WERI-Rb-1 (cell line): ENCODE measurements around the gene RAP2C.

ENCODE experiments used
- DNase-seq: peaks from one replicate; pipeline ENCODE4 v3.0.0-alpha.2; 2020
- H3K27ac ChIP-seq: fragments of 250-450 bp; sonication (Bioruptor Pico); 2 replicates; pipeline ENCODE4 v1.5.1; 2020; ENCODE audit warnings: mild to moderate bottlenecking, moderate library complexity
- H3K27me3 ChIP-seq: fragments of 250-450 bp; sonication (Bioruptor Pico); 2 replicates; pipeline ENCODE4 v1.5.1; 2021; ENCODE audit warnings: mild to moderate bottlenecking, low read depth, moderate library complexity; ENCODE audit not compliant: insufficient read depth, severe bottlenecking
- H3K36me3 ChIP-seq: fragments of 250-450 bp; sonication (Bioruptor Pico); 2 replicates; pipeline ENCODE4 v1.5.1; 2020; ENCODE audit warnings: mild to moderate bottlenecking, moderate library complexity
- H3K4me3 ChIP-seq: 2 replicates; pipeline ENCODE4 v1.5.1; 2011; ENCODE audit warnings: low read depth, mild to moderate bottlenecking, control low read depth, low read length
- H3K9me3 ChIP-seq: fragments of 250-450 bp; sonication (Bioruptor Pico); 2 replicates; pipeline ENCODE4 v1.5.1; 2021; ENCODE audit warnings: mild to moderate bottlenecking, moderate library complexity; ENCODE audit not compliant: severe bottlenecking
- TF ChIP-seq, protein P1 (sequence below): IDR thresholded peaks from 2 replicates; pipeline ENCODE4 v1.5.1; 2011; ENCODE audit warnings: low read depth, mild to moderate bottlenecking, control low read depth, inconsistent platforms, low read length

Gene RAP2C

DNA sequence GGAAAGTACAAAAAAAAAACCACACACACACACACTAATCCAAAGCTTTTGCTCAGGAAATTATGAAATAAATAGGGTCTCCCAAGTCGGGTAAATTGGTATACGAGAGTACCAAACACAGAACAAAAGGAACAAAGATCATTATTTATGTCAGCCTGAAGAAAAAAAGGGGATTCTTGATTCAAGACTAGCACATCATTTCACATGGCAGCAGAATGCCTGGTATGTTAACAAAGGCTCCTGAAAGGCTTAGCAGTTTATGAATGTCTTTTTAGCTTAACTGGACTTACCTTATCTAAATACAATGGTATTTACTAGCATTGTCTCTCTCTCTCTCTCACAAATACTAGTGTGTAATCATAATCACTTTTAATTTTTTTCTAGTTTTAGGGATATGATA lies 11.3 kb downstream of the RAP2C start:
- Histone ChIP-seq H3K27ac (no peak overlapping the region), H3K27me3 (no peaks in the 10 kb centered on the region), H3K36me3 (peaks cover 7% of the 10 kb centered on the region), H3K9me3 (no peaks in the 10 kb centered on the region), H3K4me3 (no peak overlapping the region)
- TF ChIP-seq, protein P1, sequence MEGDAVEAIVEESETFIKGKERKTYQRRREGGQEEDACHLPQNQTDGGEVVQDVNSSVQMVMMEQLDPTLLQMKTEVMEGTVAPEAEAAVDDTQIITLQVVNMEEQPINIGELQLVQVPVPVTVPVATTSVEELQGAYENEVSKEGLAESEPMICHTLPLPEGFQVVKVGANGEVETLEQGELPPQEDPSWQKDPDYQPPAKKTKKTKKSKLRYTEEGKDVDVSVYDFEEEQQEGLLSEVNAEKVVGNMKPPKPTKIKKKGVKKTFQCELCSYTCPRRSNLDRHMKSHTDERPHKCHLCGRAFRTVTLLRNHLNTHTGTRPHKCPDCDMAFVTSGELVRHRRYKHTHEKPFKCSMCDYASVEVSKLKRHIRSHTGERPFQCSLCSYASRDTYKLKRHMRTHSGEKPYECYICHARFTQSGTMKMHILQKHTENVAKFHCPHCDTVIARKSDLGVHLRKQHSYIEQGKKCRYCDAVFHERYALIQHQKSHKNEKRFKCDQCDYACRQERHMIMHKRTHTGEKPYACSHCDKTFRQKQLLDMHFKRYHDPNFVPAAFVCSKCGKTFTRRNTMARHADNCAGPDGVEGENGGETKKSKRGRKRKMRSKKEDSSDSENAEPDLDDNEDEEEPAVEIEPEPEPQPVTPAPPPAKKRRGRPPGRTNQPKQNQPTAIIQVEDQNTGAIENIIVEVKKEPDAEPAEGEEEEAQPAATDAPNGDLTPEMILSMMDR = no peak
- DNase-seq = no peak

GRCh38 chrX:132206259-132206658 lies 13.0 kb downstream of the RAP2C start:
- Histone ChIP-seq H3K9me3 (no peaks in the 10 kb centered on the region), H3K36me3 (no peaks in the 10 kb centered on the region; the same call in 1 of the 2 replicates), H3K27ac (no peak overlapping the region), H3K27me3 (no peaks in the 10 kb centered on the region), H3K4me3 (no peak overlapping the region)
- DNase-seq = no peak
- TF ChIP-seq, protein P1 = no peak

GRCh38 chrX:132204629-132205028 lies 14.6 kb downstream of the RAP2C start:
- Histone ChIP-seq H3K9me3 (no peaks in the 10 kb centered on the region), H3K4me3 (no peak overlapping the region), H3K27ac (no peak overlapping the region), H3K36me3 (no peaks in the 10 kb centered on the region; the same call in 1 of the 2 replicates), H3K27me3 (no peaks in the 10 kb centered on the region)
- DNase-seq = no peak
- TF ChIP-seq, protein P1 = no peak

GRCh38 chrX:132200976-132201375 lies 18.3 kb downstream of the RAP2C start:
- TF ChIP-seq, protein P1 = no peak
- Histone ChIP-seq H3K36me3 (no peaks in the 10 kb centered on the region; the same call in 1 of the 2 replicates), H3K9me3 (peaks cover 3% of the 10 kb centered on the region), H3K27ac (no peak overlapping the region), H3K4me3 (no peak overlapping the region), H3K27me3 (no peaks in the 10 kb centered on the region)
- no peak for DNase-seq

DNA sequence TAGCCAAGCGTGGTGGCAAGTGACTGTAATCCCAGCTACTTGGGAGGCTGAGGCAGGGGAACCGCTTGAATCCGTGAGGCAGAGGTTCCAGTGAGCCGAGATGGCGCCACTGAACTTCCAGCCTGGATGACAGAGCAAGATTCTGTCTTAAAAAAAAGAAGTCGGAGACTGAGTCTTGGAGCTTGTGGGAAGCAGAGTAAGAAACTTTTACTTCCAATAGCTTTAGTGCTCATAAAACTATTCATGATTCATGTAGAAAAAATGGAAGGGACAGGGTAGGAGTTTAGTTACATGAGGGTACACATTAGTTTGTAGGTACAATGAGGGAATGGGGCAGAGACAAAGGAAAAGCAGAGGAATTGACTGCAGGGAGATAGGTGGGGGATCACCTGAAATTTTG lies 19.3 kb downstream of the RAP2C start:
- DNase-seq = no peak
- no peaks in the 10 kb centered on the region for H3K27me3 ChIP-seq
- no peaks in the 10 kb centered on the region; the same call in 1 of the 2 replicates for H3K36me3 ChIP-seq
- peaks cover 3% of the 10 kb centered on the region for H3K9me3 ChIP-seq
- no peak overlapping the region for H3K4me3 ChIP-seq
- H3K27ac ChIP-seq = no peak overlapping the region
- TF ChIP-seq, protein P1 = no peak

- TF ChIP-seq, protein P1 = no peak
- no peak for DNase-seq
- H3K36me3 ChIP-seq = no peaks in the 10 kb centered on the region
- H3K4me3 ChIP-seq = no peak overlapping the region
- H3K27ac ChIP-seq = no peak overlapping the region
- H3K9me3 ChIP-seq = peaks cover 6% of the 10 kb centered on the region
- H3K27me3 ChIP-seq = no peaks in the 10 kb centered on the region
These were observed 25.2 kb downstream of the RAP2C start for GRCh38 chrX:132193872-132194574.
